GM19372 (cell line): Measurements from ENCODE around the gene FBXO24.
A peak's percentile ranks its signal among the peaks of the same experiment; 100 is the strongest.
"Not testable (repeated sequence)": the region's sequence is repeated elsewhere in the genome, so short reads cannot be mapped to it uniquely, and the experiment has no call there.

Experiments used
- ATAC-seq: cut with Tn5 transposase; IDR thresholded peaks from one replicate; pipeline ENCODE4 v1.9.1; 2021; ENCODE audit warnings: mild to moderate bottlenecking, low read depth, moderate library complexity; ENCODE audit not compliant: unreplicated experiment

The FBXO24 gene

GRCh38 chr7:100555701-100556100, 30.4 kb upstream of the FBXO24 start:
- ATAC-seq: no peak

- ATAC-seq: no peak
Observed at GRCh38 chr7:100556541-100556940, 29.6 kb upstream of the FBXO24 start.

- no peak for ATAC-seq
Observed at GRCh38 chr7:100559127-100559526, 27.0 kb upstream of the FBXO24 start.

- ATAC-seq: no peak
Observed at GRCh38 chr7:100561491-100562194, 24.5 kb upstream of the FBXO24 start.

- no peak for ATAC-seq
Observed at GRCh38 chr7:100562195-100563099, 23.7 kb upstream of the FBXO24 start.

GRCh38 chr7:100563100-100563564, 23.0 kb upstream of the FBXO24 start:
- ATAC-seq: no peak

GRCh38 chr7:100563809-100564400, 22.2 kb upstream of the FBXO24 start:
- ATAC-seq: no peak

- ATAC-seq: not testable (repeated sequence)
Observed at GRCh38 chr7:100564405-100564804, 21.7 kb upstream of the FBXO24 start.

GRCh38 chr7:100565133-100565571, 21.0 kb upstream of the FBXO24 start:
- no peak for ATAC-seq

- no peak for ATAC-seq
Observed at GRCh38 chr7:100566018-100566531, 20.1 kb upstream of the FBXO24 start.

GRCh38 chr7:100567031-100567730, 18.9 kb upstream of the FBXO24 start:
- ATAC-seq: no peak

- no peak for ATAC-seq
Observed at GRCh38 chr7:100567751-100568175, 18.4 kb upstream of the FBXO24 start.

GRCh38 chr7:100568176-100568895, 17.8 kb upstream of the FBXO24 start:
- no peak for ATAC-seq

- ATAC-seq: peak; percentile 42
Observed at GRCh38 chr7:100568896-100569844, 17.0 kb upstream of the FBXO24 start.

GRCh38 chr7:100570954-100571828, 14.9 kb upstream of the FBXO24 start:
- ATAC-seq: no peak

- no peak for ATAC-seq
Observed at GRCh38 chr7:100571829-100572116, 14.4 kb upstream of the FBXO24 start.

- ATAC-seq: no peak
Observed at GRCh38 chr7:100572281-100572948, 13.7 kb upstream of the FBXO24 start.
